AG04449 (cell line): ENCODE results near the gene STOM.
A peak's percentile ranks its signal among the peaks of the same experiment; 100 is the strongest.

ENCODE experiments used
- CTCF ChIA-PET: fragments of 350-600 bp; formaldehyde crosslinking; extraction: SDS; loops from one replicate; lab custom pipeline; 2021; ENCODE audit warnings: antibody characterized with exemption; lab: Yijun Ruan, JAX
- POLR2A ChIA-PET: fragments of 400-600, 350-600 bp; formaldehyde crosslinking; extraction: SDS; loops from one replicate; lab custom pipeline; 2020; ENCODE audit warnings: antibody characterized with exemption, inconsistent platforms; lab: Yijun Ruan, JAX
- DNase-seq: peaks from one replicate; pipeline ENCODE4 v3.0.0-alpha.2; 2010; ENCODE audit warnings: low read depth, low spot score
- H3K4me3 ChIP-seq: 2 replicates; pipeline ENCODE4 v1.5.1; 2011; ENCODE audit warnings: low read depth, mild to moderate bottlenecking, control low read depth, low read length
- TF ChIP-seq, protein P1 (sequence below): IDR thresholded peaks from one replicate; pipeline ENCODE4 v1.5.1; 2011; ENCODE audit warnings: mild to moderate bottlenecking, moderate library complexity, low read length, control low read depth, inconsistent platforms; ENCODE audit not compliant: insufficient read depth; ENCODE audit errors: missing control alignments

Gene STOM

DNA sequence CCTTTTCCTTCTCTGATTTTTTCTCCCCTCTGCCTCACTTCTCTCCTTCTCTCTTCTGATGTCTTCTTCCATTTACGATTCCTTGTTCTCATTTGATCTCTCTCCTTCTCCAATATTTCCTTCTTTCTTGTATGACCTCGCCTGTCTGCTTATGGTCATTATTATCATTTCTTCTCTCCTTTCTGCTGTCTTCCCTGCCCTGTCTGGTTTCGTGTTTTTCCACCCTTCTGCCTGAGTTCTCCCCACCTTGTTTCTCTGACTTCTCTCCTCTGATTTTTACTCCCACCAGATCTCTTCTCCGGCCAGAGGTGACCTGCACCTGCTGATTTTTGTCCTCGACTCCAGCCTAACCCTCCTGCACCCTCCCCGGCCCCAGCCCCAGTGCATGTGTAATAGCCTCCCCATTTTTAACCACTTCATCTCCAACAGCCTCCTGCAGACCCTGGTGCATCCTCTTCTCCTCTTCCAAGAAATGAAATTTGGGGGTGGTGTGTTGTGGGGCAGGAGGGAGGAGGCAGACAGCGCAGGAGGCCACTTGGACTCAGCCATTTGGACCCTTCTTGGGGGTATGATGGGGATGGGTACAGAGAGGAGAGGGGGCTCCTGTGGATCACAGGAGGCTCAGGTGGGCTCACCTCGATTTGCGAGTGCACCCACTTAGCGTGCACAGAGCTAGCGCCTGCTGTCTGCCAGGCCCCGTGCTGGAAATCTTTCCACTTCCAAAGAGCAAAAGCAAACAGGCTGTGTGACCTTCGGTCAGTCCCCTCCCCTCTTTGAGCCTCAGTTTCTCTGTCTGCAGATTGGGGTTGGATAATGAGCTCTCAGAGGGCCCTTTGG lies 69.5 kb downstream of the STOM start:
- TF ChIP-seq, protein P1, sequence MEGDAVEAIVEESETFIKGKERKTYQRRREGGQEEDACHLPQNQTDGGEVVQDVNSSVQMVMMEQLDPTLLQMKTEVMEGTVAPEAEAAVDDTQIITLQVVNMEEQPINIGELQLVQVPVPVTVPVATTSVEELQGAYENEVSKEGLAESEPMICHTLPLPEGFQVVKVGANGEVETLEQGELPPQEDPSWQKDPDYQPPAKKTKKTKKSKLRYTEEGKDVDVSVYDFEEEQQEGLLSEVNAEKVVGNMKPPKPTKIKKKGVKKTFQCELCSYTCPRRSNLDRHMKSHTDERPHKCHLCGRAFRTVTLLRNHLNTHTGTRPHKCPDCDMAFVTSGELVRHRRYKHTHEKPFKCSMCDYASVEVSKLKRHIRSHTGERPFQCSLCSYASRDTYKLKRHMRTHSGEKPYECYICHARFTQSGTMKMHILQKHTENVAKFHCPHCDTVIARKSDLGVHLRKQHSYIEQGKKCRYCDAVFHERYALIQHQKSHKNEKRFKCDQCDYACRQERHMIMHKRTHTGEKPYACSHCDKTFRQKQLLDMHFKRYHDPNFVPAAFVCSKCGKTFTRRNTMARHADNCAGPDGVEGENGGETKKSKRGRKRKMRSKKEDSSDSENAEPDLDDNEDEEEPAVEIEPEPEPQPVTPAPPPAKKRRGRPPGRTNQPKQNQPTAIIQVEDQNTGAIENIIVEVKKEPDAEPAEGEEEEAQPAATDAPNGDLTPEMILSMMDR = no peak
- ChIA-PET CTCF (interaction anchor here (1.6 to 16.9 kb wide), 3 partner anchors 9 to 87 kb away, joined by 4 to 231 read pairs (median 50); no protein-coding TSS in a partner anchor), POLR2A (no interaction called here)
- no peak for DNase-seq
- H3K4me3 ChIP-seq = peak overlapping the region; percentile 45

DNA sequence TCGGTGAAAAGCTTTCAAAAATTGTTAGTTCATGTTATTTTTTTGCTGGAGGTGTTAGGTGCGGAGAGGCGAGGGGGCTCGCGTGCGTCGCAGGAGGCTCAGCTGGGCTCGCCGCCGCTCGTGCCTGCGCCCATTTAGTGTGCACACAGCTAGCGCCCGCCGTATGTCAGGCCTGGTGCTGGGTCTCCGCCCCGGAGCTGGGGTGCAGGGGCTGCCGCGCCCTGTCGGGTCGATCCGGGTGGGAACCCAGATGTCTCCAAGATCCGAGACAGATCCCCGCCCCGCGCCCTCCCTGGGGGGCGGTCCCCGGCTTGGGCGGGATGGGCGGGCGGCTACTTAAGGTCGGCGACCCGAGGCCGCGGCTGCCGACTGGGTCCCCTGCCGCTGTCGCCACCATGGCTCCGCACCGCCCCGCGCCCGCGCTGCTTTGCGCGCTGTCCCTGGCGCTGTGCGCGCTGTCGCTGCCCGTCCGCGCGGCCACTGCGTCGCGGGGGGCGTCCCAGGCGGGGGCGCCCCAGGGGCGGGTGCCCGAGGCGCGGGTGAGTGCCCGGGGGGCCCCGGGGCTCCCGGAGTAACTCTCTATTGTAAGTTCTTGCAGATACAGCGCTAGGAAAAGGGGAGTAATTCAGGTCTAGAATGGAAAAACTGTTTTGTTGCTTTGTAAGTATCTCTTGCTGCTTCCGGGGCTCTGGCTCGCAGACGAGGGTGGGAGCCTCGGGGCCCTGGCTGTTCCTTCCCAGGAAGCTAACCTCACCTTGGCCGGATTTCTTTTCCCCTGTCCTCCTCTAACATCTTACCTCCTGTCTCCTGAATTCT lies 70.4 kb downstream of the STOM start:
- CTCF ChIA-PET = interaction anchor here (1.1 to 16.9 kb wide), 11 partner anchors 8 to 101 kb away, joined by 3 to 231 read pairs (median 7); no protein-coding TSS in a partner anchor
- POLR2A ChIA-PET = interaction anchor here (0.8 to 0.9 kb wide), 2 partner anchors 11 to 98 kb away, joined by 3 to 6 read pairs; no protein-coding TSS in a partner anchor

DNA sequence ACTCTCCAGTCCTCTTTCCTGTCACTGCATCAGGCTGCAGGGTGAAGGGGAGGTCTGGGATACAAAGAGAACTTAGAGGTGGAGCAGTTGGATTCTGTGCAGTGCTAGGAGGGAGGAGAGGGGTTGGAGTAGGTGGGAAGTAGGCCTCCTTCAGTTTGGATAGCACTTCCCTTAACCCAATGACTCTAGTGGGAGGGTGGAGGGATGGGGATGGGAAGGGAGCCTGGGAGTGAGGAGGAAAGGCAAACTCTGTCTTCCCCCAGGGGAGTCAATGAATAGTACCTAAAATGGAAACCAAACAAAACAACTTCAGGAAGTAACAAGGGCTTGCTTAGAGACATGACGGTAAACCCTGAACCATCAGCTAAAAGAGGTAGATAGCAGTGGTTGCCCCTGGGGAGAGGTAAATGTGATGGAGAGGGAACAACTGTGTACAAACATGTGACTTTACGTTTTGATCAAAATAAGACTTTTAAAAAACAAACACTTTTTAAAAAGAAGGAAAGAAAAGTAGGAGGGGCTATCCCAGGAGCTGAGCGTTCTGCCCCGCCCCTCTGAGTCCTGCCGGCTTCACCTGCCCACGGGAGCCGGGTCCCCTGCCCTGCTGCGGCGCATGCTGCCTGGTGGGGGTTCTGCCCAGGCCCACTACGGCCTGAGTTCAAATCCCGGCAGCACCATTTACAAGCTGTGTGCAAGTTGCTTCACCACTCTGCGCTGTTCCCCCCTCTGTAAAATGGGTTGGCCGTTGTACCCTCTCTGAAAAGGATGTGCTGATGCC lies 71.2 kb downstream of the STOM start:
- TF ChIP-seq, protein P1 = no peak
- DNase-seq = no peak
- POLR2A ChIA-PET = interaction anchor here (0.8 to 0.9 kb wide), 3 partner anchors 10 to 99 kb away, joined by 3 to 6 read pairs (median 3); no protein-coding TSS in a partner anchor
- H3K4me3 ChIP-seq = peak overlapping the region; percentile 45
- CTCF ChIA-PET = interaction anchor here (1.1 to 16.9 kb wide), 10 partner anchors 9 to 102 kb away, joined by 3 to 231 read pairs (median 7); no protein-coding TSS in a partner anchor

More for the DNA sequence above, 70.4 kb downstream of the STOM start:
- H3K4me3 ChIP-seq = peak overlapping the region; percentile 45
- TF ChIP-seq, protein P1 = no peak
- DNase-seq = no peak

DNA sequence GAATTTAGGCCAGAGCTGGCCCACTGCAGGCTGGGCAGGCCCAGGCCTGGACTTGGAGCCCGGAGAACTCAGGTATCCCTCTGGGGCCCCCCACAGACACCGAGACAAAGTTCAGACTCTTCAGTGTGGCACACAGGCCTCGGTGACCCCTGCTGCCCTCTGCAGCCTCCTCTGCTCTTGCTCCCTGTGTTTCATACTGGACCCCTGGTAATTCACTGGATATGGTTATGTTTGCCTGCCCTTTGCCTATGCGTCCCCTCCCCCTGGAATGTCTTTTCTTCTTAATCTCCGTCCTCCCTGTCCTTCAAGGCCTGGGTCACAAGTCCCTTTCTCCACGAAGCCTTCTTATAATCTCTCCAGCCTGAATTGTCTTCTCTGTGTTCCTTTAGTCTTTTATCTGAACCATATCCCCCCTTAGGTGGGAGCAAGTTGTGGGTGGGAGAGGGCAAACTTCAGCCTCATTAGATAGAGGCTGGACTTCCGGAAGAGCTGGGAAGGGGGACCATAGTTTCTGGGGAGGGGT lies 72.0 kb downstream of the STOM start:
- TF ChIP-seq, protein P1 = no peak
- CTCF ChIA-PET = interaction anchor here (1.2 to 16.9 kb wide), 7 partner anchors 10 to 103 kb away, joined by 3 to 231 read pairs (median 7); no protein-coding TSS in a partner anchor
- H3K4me3 ChIP-seq = no peak overlapping the region
- no peak for DNase-seq
- POLR2A ChIA-PET = interaction anchor here (0.8 kb wide), 1 partner anchor 19 kb away, joined by 3 read pairs; no protein-coding TSS in a partner anchor

DNA sequence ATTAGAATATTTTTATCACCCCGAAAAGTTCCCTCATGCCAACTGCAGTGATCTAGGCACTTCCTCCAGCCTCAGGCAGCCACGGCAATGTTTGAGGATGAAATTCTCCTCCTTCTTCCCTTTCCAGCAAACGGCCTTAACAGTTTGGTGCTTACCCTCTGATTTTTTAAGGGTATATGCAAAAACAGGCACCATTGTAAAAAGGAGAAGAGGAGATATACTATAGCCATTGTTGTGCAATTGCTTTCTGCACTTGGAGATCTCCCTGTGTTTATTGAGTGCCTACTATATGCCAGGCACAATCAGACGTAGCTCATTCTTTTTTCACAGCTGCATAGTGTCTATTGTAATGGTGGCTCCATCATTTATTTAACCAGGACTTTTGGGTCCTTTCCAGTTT lies 72.7 kb downstream of the STOM start:
- no peak for DNase-seq
- ChIA-PET POLR2A (no interaction called here), CTCF (interaction anchor here (1.2 to 16.9 kb wide), 5 partner anchors 19 to 104 kb away, joined by 3 to 231 read pairs (median 19); no protein-coding TSS in a partner anchor)
- TF ChIP-seq, protein P1 = no peak
- H3K4me3 ChIP-seq = no peak overlapping the region
